Mesenteric fat pad (tissue), 1 donor: ENCODE results near the gene DUSP18. TPM values are rescaled to one million over a fixed set of nuclear protein-coding genes. Genes with fewer than 3 reads are reported as not detected.
"Not testable (repeated sequence)": the region's sequence is repeated elsewhere in the genome, so short reads cannot be mapped to it uniquely, and the experiment has no call there.

ENCODE experiments used
- DNase-seq: peaks from one replicate; pipeline ENCODE4 v3.0.0-alpha.2; 2020; ENCODE audit warnings: low spot score
- long read RNA-seq: library from polyadenylated mRNA; unstranded; transcript quantifications from one replicate; pipeline ENCODE4 v2.0.0, GENCODE V29; 2020
- total RNA-seq: library from RNA; stranded (reverse); fragmentation: NEBNext Ultra II Directional; extraction: Animal tissue kit (Norgen Biotek cat#: 25700); gene quantifications from one replicate; pipeline ENCODE4 v1.2.1, GENCODE V29; 2021
- donor health status: DM: yes; HTN: yes; CAD: no.

The DUSP18 gene
- 6.8 TPM for total RNA-seq
- long read RNA-seq, transcript DUSP18-201 (2 exons, 2,479 nt): major isoform, 13 of 28 reads
- long read RNA-seq, partial matches to known transcripts: 3 of 28 reads
- long read RNA-seq, other reads (novel, unspliced or antisense): 10 of 28 reads

- DNase-seq: peak; percentile 99
Measured at GRCh38 chr22:30667494-30668385, at the start of gene DUSP18. Gene DUSP18 (minus strand): TSS chr22:30667875. CDS start chr22:30664003, 3,872 bp downstream.

- DNase-seq: no peak
Measured at GRCh38 chr22:30714062-30714461, 46.4 kb upstream of the DUSP18 start.

GRCh38 chr22:30712094-30712493 is 44.4 kb upstream of the DUSP18 start:
- no peak for DNase-seq

- DNase-seq: not testable (repeated sequence)
Measured at GRCh38 chr22:30709980-30710379, 42.3 kb upstream of the DUSP18 start.

- DNase-seq: peak; percentile 33
Measured at GRCh38 chr22:30705710-30706651, 38.3 kb upstream of the DUSP18 start.

GRCh38 chr22:30704978-30705377 is 37.3 kb upstream of the DUSP18 start:
- peak; percentile 64 for DNase-seq

GRCh38 chr22:30702856-30703255 is 35.2 kb upstream of the DUSP18 start:
- DNase-seq: no peak

GRCh38 chr22:30701872-30702271 is 34.2 kb upstream of the DUSP18 start:
- peak; percentile 59 for DNase-seq

- DNase-seq: peak; percentile 86
Measured at GRCh38 chr22:30697975-30698374, 30.3 kb upstream of the DUSP18 start.

GRCh38 chr22:30695871-30696655 is 28.4 kb upstream of the DUSP18 start:
- DNase-seq: peak; percentile 55

- no peak for DNase-seq
Measured at GRCh38 chr22:30695351-30695851, 27.7 kb upstream of the DUSP18 start.

- DNase-seq: peak; percentile 87
Measured at GRCh38 chr22:30694640-30695350, 27.1 kb upstream of the DUSP18 start, which contains the start of gene OSBP2. Gene OSBP2 (plus strand): TSS chr22:30694874. CDS start chr22:30694910, 36 bp downstream.

- DNase-seq: no peak
Measured at GRCh38 chr22:30694171-30694639, 26.5 kb upstream of the DUSP18 start.

- DNase-seq: no peak
Measured at GRCh38 chr22:30691204-30691603, 23.5 kb upstream of the DUSP18 start.

- DNase-seq: no peak
Measured at GRCh38 chr22:30689622-30690021, 21.9 kb upstream of the DUSP18 start.

GRCh38 chr22:30687358-30687757 is 19.7 kb upstream of the DUSP18 start:
- DNase-seq: no peak

GRCh38 chr22:30685178-30685577 is 17.5 kb upstream of the DUSP18 start:
- no peak for DNase-seq

- DNase-seq: no peak
Measured at GRCh38 chr22:30681831-30682230, 14.2 kb upstream of the DUSP18 start.

GRCh38 chr22:30680991-30681770 is 13.5 kb upstream of the DUSP18 start:
- no peak for DNase-seq
